GM20000 (cell line): Measurements from ENCODE around the gene MAZ.
"Not testable (repeated sequence)": the region's sequence is repeated elsewhere in the genome, so short reads cannot be mapped to it uniquely, and the experiment has no call there.

ENCODE experiments used
- DNase-seq: peaks from one replicate; pipeline ENCODE4 v3.0.0; 2012; ENCODE audit warnings: low spot score
- TF ChIP-seq, protein P1 (sequence below): IDR thresholded peaks from 2 replicates; pipeline ENCODE4 v1.5.1; 2012; ENCODE audit warnings: mild to moderate bottlenecking, control low read depth; ENCODE audit errors: extremely low read depth, missing control alignments

The MAZ gene

DNA sequence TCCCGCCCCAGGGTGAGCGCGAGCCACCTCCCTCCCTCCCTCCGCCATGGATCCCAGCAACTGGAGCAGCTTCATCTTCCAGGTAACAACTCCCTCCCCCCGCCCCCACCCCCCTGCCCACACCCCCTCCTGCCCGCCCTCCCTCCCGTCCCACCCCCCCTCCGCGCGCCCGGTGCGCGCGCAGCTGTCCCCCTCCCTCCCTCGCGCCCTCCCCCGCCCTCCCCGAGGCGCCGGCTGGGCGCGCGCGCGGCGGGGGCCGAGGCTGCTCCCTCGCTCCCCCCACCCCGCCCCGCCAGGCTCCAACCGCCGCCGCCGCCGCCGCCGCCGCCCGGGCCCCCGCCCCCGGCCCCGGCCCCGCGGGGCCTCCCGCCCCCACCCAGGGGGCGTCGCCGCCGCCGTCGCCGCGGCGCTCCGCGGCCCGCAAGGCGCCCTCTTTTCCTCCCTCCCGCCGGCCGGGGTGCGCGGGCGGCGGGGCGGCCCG, at the start of gene MAZ:
TSS of gene MAZ (plus strand) at position 431 of the 481 bp plus-strand sequence. CDS start 173 bp downstream, outside the sequence.
- TF ChIP-seq, protein P1, sequence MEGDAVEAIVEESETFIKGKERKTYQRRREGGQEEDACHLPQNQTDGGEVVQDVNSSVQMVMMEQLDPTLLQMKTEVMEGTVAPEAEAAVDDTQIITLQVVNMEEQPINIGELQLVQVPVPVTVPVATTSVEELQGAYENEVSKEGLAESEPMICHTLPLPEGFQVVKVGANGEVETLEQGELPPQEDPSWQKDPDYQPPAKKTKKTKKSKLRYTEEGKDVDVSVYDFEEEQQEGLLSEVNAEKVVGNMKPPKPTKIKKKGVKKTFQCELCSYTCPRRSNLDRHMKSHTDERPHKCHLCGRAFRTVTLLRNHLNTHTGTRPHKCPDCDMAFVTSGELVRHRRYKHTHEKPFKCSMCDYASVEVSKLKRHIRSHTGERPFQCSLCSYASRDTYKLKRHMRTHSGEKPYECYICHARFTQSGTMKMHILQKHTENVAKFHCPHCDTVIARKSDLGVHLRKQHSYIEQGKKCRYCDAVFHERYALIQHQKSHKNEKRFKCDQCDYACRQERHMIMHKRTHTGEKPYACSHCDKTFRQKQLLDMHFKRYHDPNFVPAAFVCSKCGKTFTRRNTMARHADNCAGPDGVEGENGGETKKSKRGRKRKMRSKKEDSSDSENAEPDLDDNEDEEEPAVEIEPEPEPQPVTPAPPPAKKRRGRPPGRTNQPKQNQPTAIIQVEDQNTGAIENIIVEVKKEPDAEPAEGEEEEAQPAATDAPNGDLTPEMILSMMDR: no peak
- peak; percentile 92 for DNase-seq

DNA sequence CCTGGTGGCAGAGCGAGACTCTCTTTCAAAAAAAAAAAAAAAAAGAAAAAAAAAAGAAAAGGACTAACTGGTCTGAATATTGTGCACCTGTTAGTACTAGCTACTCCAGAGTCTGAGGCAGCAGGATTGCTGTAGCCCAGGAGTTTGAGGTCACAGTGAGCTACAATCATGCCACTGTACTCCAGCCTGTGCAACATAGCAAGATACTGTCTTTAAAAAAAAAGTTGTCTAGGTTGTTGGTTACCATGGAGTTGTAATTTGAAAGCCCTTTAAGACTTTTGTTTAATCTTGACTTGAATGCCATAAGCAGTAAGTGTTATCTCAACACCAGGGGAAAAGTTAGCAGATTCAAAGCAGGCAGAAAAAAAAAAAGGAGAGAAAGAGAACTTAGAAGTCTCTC, 49.7 kb upstream of the MAZ start:
- TF ChIP-seq, protein P1: no peak
- no peak for DNase-seq

DNA sequence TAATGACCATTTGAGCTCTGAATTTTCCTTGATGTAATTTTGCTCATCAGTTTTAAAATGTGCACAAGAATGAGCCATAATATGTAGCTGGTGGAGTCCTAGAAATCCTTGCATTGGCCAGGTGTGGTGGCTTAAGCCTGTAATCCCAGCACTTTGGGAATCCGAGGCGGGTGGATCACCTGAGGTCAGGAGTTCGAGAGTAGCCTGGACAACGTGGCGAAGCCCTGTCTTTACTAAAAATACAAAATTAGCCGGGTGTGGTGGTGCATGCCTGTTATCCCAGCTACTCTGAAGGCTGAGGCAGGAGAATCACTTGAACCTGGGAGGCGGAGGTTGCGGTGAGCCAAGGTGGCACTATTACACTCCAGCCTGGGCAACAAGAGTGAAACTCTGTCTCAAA, 49.2 kb upstream of the MAZ start:
- DNase-seq: not testable (repeated sequence)

DNA sequence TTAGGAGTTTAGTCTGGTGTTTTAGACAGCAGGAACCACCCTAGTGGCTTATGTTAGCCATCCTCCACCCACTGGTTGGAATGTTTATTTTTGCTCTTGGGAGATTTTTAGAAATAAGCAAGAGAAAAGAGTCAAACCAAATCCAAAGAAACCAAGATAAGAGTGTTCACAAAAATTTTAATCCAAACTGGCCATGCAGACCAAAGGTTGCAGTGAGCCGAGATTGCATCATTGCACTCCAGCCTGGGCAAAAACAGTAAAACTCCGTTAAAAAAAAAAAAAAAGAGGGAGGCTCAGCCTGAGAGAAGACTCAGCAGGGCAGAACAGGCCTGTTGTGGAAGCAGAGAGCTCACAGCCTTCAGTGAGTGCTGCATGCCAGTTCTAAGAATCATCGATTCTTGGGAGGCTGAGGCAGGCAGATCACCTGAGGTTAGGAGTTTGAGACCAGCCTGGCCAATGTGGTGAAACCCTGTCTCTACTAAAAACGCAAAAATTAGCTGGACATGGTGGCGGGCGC, 48.3 kb upstream of the MAZ start:
- TF ChIP-seq, protein P1: no peak
- no peak for DNase-seq

DNA sequence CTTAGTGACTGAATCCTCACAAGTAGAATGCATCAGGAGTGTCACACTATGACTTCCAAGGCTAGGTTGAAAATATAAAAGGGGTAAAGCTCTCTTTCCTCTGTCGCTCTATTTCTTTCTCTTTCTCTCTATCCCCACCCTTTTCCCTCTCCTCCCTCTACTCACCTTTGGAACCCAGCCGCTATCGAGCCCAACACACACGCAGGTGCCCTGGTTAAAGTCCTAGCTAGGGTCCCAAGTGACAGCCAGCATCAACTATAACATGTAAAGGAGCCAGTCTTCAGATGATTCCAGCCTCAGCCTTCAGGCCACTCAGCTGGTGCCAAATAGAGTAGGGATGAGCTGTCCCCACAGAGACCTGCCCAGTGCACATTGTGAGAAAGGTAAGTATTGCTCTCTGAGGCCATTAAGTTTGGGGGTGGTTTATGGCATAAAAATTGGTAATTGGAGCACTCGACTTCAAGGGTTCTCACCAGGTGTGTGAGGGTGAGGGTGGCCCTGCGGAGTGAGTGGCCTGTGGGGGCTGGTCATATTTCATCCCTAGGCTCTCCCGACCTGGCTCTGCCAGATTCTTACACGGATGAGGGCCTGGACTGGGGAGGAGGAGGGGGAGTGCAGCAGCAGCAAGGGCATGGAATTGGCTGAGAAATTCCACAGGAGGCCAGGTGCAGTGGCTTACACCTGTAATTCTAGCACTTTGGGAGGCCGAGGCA, 45.6 kb upstream of the MAZ start:
- no peak for DNase-seq
- TF ChIP-seq, protein P1: no peak

DNA sequence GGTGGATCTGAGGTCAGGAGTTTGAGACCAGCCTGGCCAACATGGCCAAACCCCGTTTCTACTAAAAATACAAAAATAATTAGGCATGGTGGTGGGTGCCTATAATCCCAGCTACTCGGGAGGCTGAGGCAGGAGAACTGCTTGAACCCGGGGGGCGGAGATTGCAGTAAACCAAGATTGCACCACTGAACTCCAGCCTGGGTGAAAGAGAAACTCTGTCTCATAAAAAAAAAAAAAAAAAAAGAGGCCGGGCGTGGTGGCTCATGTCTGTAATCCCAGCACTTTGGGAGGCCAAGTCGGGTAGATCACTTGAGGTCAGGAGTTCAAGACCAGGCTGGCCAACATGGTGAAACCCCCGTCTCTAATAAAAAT, 45.1 kb upstream of the MAZ start:
- not testable (repeated sequence) for DNase-seq

DNA sequence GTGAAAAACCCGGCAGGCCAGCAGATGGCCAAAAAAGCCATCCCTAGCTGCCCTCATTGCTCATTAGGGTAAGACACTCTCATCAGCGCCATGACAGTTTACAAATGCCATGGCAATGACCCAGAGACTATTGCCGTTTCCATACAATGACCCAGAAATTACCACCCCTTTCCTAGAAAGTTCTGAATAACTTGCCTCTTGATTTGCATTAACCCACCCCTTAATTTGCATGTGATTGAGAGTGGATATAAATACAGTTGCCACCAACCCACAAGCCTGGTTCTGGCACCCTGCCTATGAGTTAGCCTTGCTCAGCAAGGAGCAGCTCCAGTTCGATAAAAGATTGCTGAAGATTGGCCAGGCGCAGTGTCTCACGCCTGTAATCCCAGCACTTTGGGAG, 44.4 kb upstream of the MAZ start:
- no peak for DNase-seq
- TF ChIP-seq, protein P1: no peak

DNA sequence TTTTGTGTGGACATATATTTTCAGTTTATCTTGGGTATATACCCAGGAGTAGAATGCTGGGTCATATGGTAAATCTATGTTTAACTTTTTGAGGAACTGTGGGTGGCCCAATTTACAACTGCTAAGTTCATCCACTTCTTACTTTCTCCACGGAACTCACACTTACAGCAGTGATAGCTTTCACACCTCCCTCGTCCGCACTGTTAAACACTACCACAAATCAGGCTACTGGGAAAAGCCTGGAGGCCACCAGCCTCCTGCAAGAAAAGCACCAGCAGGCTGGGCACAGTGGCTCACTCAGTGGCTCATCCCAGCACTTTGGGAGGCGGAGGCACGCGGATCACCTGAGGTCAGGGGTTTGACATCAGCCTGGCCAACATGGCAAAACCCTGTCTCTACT, 43.0 kb upstream of the MAZ start:
- no peak for DNase-seq
- TF ChIP-seq, protein P1: no peak
